ENCODE results near the gene CDK5.

CDK5 gene

DNA sequence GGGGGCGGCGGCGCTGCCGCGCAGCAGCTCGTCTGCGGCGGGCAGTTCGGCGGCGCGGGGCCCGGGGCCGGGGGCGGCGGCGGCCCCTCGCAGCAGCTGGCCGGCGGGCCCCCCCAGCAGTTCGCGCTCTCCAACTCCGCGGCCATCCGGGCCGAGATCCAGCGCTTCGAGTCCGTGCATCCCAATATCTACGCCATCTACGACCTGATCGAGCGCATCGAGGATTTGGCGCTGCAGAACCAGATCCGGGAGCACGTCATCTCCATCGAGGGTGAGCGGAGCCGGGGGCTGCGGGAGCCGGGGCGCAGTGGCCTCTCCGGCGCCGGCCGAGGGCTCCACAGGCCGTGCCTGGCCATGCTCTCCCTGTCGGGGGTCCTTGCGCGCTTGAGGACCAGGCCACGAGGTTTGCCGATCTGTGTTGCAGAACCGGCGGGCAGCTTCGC, 29.1 kb upstream of the CDK5 start:
- peak; percentile 71 for DNase-seq

- DNase-seq, result peak; percentile 97
Observed at GRCh38 chr7:151085691-151086620, 28.3 kb upstream of the CDK5 start, which contains the start of gene AGAP3. TSS of gene AGAP3 (plus strand) at chr7:151086475. CDS start at chr7:151086742, 267 bp downstream.

GRCh38 chr7:151085329-151085690, 27.6 kb upstream of the CDK5 start:
- peak; percentile 54 for DNase-seq

GRCh38 chr7:151083824-151084160, 26.1 kb upstream of the CDK5 start:
- no peak for DNase-seq

DNA sequence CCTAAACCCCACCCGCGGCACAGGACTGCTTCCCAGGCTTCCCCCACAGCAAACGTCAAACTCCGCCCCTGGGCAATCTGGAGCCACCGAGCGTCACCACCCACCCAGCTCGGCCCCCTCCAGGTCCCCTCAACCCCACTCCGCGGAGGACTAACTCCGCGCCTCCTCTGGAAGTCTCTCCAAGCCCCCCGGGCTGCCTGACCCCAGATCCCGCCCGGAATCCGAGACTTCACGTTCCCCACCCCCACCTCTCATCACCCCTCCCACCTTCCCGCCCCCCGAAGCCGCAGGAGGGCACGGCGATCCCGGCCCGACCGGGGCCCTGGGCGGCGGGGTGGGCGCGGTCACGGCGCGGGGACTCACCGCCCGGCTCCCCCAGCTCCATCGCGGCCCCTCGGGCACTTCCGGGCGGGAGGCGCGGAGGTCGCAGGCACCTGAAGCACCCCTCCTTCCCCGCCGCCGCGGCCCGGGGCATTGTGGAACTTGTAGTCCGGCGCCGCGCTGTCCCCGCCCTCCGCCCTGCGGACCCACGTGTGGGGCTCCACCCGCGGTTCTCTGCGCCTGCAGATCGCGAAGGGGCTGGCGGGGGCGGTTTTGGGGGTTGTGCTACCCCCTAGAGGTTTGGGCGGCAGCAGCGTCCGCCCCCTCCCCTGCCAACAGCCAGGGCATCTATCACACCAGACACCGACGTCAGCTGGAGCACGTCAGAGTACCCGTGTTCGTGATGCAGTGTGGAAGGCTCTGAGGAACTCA, 25.6 kb upstream of the CDK5 start, which contains the start of gene TMUB1:
TSS of gene TMUB1 (minus strand) at position 423 of the 753 bp plus-strand sequence. CDS start 930 bp downstream, outside the sequence.
- peak; percentile 93 for DNase-seq

GRCh38 chr7:151082141-151083070, 24.7 kb upstream of the CDK5 start:
- no peak for DNase-seq

DNA sequence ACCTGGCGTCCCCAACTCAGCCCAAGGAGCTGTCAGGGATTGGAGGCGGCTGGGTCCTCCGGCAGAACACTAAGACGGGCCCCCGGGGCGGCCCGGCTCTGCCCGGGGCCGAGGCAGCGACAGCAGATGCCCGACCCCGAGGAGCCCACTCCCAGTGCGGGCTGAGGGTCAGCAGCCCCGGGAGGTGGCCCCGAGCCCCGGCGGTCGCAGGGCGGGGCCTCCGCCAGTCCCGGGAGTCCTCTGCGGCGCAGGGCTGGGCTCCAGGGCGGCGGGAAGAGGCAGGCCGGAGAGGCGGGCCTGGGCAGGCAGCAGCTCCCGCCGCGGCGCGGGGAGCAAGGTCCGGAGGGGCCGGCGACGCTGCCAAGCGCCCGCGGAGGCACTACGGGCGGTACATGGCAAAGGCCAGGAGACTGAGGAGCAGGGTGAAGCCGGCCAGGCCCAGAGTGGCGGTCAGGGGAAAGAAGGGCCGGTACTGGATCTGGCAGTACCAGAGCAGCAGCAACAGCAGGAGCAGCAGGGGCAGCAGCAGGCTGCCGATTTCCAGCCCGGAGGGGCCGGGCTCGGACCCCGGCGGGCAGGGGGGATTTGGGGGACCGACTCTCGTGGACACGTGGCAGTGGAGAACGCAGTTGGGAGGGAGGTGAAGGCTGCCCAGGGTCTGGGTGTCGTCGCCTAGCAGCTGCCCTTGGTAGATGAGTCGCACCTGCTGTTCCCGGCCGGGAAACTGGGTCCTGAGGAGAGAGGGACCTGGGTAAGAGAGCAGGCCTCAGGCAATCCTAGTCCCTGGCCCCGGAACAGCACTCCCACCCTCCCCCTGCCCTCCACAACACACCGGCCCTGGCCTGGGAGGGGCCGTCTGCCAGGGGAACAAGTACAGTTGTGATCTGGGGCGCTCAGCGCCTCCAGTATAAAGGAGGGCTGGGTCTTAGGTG, 23.7 kb upstream of the CDK5 start:
- DNase-seq, result peak; percentile 74

GRCh38 chr7:151080522-151081169, 22.9 kb upstream of the CDK5 start, which contains the start of gene FASTK:
TSS of gene FASTK (minus strand) at chr7:151080809. CDS start at chr7:151080766, 43 bp downstream.
- DNase-seq, result peak; percentile 97

- peak; percentile 54 for DNase-seq
Observed at GRCh38 chr7:151080067-151080521, 22.4 kb upstream of the CDK5 start.

- DNase-seq, result no peak
Observed at GRCh38 chr7:151079199-151079910, 21.7 kb upstream of the CDK5 start.

DNA sequence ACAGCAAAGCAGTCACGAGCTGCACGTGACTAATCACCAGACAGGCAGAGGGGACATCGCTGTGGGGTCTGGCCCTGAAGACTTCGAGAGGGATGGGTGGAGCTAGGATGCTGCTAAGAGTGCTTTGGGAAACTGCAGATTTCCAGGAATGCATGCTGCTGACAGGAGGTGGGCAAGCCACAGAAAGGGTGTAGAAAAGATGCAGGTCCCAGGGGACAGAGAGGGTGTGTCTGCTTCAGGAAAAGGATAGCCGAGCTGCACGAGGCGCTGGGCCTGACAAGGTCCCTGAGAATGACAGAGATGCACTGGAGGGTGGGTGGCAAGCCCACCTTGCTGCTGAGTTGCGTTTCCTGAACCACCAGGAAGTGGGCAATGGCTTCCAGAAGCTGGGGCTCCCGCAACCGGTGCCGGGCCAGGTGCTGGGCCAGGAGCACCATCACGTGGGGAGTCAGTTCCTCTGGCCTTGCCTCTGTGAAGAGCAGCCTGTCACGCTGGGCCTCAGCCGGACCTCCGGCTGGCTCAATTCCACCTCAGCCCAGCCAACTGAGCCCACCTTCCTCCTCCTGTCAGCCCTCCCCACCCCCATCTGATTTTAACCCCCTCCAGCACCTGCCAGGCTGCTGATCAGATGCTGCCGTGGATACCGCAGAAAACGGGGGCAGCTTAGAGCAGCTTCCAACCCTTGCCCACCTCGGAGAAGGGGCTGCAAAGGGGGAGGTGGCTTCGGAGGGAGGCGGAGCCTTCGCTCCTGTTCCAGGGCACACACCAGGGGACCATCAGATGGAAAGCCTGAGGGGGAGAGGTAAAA, 20.7 kb upstream of the CDK5 start:
- peak; percentile 22 for DNase-seq

- DNase-seq, result no peak
Observed at GRCh38 chr7:151077705-151078232, 20.1 kb upstream of the CDK5 start.

GRCh38 chr7:151076863-151077704, 19.4 kb upstream of the CDK5 start:
- peak; percentile 41 for DNase-seq

DNA sequence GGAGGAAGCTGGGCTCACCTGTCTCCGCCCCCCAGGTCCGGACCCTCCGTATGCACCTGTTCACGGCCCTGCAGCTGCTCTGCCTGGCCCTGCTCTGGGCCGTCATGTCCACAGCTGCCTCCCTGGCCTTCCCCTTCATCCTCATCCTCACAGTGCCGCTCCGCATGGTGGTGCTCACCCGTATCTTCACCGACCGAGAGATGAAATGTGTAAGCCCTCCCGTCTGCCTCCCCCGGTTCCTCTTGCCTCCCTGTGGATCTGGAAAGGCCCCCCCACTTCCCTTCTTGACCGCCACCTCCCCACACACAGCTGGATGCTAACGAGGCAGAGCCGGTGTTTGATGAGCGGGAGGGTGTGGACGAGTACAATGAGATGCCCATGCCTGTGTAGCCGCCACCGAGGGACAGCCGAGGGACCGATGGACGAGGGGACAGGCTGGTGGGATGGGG, 18.3 kb upstream of the CDK5 start:
- DNase-seq, result no peak

- no peak for DNase-seq
Observed at GRCh38 chr7:151075662-151075971, 17.9 kb upstream of the CDK5 start.

- DNase-seq, result no peak
Observed at GRCh38 chr7:151074817-151075661, 17.3 kb upstream of the CDK5 start.

- no peak for DNase-seq
Observed at GRCh38 chr7:151073990-151074389, 16.3 kb upstream of the CDK5 start.
